Right cardiac atrium (tissue), 5 donors: ENCODE results near the gene CGNL1. TPM values are rescaled to one million over a fixed set of nuclear protein-coding genes. Genes with fewer than 3 reads are reported as not detected.

Source experiments
- ATAC-seq, 2 donors: fragments of 200-7000 bp; cut with Tn5 transposase; one replicate each; pipeline versions ENCODE4 v1.8.0 to v1.9.1; 2020; ENCODE audit warnings: moderate library complexity in 2 of 2, mild to moderate bottlenecking in 1 of 2
- DNase-seq, 3 donors: peaks; one replicate each; pipeline ENCODE4 v3.0.0-alpha.2; 2020
- H3K27ac ChIP-seq: one replicate; pipeline ENCODE4 v1.5.1; 2013; ENCODE audit warnings: mild to moderate bottlenecking, low read length, control low read depth, moderate library complexity
- H3K27me3 ChIP-seq: one replicate; pipeline ENCODE4 v1.6.1; 2013; ENCODE audit not compliant: control insufficient read depth, insufficient read depth
- H3K4me1 ChIP-seq: one replicate; pipeline ENCODE4 v1.6.1; 2013; ENCODE audit warnings: low read length; ENCODE audit not compliant: control insufficient read depth, insufficient read depth
- H3K4me3 ChIP-seq: one replicate; pipeline ENCODE4 v1.5.1; 2013; ENCODE audit warnings: low read length, control low read depth
- H3K9me3 ChIP-seq: one replicate; pipeline ENCODE4 v1.6.1; 2013; ENCODE audit warnings: low read length; ENCODE audit not compliant: control insufficient read depth
- WGBS: extraction: QIAGEN DNeasy Blood & Tissue Kit; methylation state at CpG from one replicate; pipeline ENCODE4 v1.1.7; 2013; 5-methylcytosine and 5-hydroxymethylcytosine counted together
- intact Hi-C, 4 donors: fragments of 100-400 bp; cut with DNase I; formaldehyde crosslinking; loops; one replicate each; pipeline versions ENCODE4 v1.11.0 to v1.14.0; 2022 to 2023
- polyA plus RNA-seq: library from polyadenylated mRNA; stranded (reverse); fragments of 200-250 nt; gene quantifications from one replicate; pipeline ENCODE4 v1.2.3, GENCODE V29; 2013
- total RNA-seq, 4 donors: library from RNA; stranded (reverse); fragmentation: NEBNext Ultra II Directional; extraction: Animal tissue kit (Norgen Biotek cat#: 25700); gene quantifications; one replicate each; pipeline ENCODE4 v1.2.1, GENCODE V29; 2021
- donor health status: healthy with polysubstance abuse.
- donor health status: DM: no; HTN: yes; CAD: no.
- donor health status: DM: no; HTN: no; CAD: no.
- donor health status: DM: no; HTN: yes; CAD: no; lungs with severe emphysema.
- donor health status: DM: yes; HTN: yes; CAD: no.

The CGNL1 gene
- total and polyA plus RNA-seq, 5 donors, result 12.7 to 59.9 (median 49.3) TPM

DNA sequence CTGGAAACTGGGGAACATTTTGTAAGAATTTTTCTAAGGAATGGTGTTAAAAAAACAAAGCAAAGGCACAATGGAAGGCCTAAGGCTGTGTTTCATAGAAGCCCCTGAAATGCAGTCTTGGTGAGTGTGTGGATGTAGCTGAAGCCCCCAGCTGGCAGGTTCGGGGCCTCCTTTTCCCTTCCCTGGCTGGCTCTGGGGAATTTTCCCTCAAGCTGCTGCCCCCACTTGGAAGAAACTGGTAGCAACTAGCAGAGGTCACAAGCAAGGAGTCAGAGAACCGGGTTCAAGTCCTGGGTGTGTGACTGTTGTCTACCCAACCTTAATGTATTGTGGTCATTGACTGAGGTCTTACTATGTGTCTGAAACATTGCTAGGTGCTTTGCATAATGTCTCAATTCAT is 130.1 kb downstream of the CGNL1 start:
- Histone ChIP-seq H3K27me3 (no peaks in the 10 kb centered on the region), H3K4me1 (peaks cover 3% of the 10 kb centered on the region), H3K4me3 (no peak overlapping the region), H3K9me3 (no peaks in the 10 kb centered on the region), H3K27ac (peak overlapping the region; percentile 80)
- DNase-seq (peak in 1 of 3 donors; percentile 44), ATAC-seq (no peak)
- intact Hi-C loops, result no loop called here
- 77% methylated on average over 2 of the region's 2 CpGs for WGBS

DNA sequence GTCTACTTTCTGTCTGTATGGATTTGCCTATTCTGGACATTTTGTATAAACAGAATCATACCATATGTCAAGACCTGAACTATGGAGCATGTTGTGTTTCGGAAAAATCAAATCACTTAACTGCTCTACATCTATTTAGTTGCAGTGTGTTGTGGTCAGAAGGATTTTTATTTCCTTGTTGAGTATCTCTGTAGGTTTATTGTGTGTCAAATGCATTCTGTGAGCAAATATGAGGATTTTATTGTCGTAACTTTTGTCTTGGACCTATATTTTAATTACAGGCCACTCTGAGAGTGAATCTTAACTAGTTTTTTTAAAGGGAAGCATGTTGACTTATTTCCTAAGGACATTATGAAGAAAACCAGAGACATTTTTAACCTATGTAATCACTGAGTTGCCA is 130.8 kb downstream of the CGNL1 start:
- Histone ChIP-seq H3K27me3 (no peaks in the 10 kb centered on the region), H3K9me3 (no peaks in the 10 kb centered on the region), H3K27ac (no peak overlapping the region), H3K4me3 (no peak overlapping the region), H3K4me1 (peaks cover 3% of the 10 kb centered on the region)
- intact Hi-C loops, result no loop called here
- DNase-seq, result no peak
- 98% methylated on average over 2 of the region's 2 CpGs for WGBS
- ATAC-seq, result no peak

DNA sequence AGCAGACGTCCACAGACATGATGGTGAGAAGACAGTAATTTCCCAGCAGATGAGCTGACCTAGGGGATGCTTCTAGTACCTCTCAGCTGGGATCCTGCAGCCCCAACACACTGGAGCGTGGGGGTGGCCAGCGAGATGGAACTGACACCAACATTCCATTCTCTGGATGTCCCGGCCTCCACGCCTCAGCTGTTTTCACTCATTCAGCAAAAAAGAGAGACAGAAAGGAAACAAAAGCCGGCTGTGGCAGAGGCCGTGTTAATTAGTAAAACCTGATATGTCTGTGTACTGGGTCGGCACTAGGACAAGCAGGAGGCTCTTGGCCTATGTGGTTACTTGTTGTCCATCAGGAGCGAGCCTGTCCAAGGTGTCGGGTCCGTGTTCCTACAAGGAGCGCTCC is 132.8 kb downstream of the CGNL1 start:
- Histone ChIP-seq H3K27ac (no peak overlapping the region), H3K4me1 (peaks cover 3% of the 10 kb centered on the region), H3K4me3 (no peak overlapping the region), H3K27me3 (no peaks in the 10 kb centered on the region), H3K9me3 (no peaks in the 10 kb centered on the region)
- DNase-seq (peak in 2 of 3 donors; percentile 55 to 68), ATAC-seq (no peak)
- intact Hi-C loops, result no loop called here
- 69% methylated on average over 12 of the region's 12 CpGs for WGBS

DNA sequence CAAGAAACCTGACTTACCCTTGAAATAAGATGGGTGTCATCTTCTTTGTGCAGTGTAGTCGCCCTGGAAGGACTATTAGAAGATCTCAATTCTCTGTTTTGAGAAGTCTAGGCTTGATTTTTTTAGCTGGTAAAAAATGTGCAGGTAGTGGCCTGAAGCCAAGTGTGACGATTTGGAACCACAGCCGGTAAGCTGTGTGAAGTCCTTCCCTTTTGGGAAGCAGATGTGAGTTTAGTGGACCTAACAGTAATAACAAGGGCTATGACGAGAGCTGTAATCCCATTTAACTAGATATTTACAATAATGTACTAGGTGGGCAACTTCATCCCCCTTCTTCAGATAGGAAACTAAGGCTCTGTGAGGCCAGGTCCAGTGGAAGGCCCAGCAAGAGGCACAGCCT is 133.7 kb downstream of the CGNL1 start:
- peaks cover 3% of the 10 kb centered on the region for H3K4me1 ChIP-seq
- H3K4me3 ChIP-seq, result no peak overlapping the region
- intact Hi-C loops, result no loop called here
- H3K27me3 ChIP-seq, result no peaks in the 10 kb centered on the region
- DNase-seq (no peak), ATAC-seq (no peak)
- H3K27ac ChIP-seq, result peak overlapping the region; percentile 36
- WGBS, result 55% methylated on average over 4 of the region's 4 CpGs
- H3K9me3 ChIP-seq, result no peaks in the 10 kb centered on the region

DNA sequence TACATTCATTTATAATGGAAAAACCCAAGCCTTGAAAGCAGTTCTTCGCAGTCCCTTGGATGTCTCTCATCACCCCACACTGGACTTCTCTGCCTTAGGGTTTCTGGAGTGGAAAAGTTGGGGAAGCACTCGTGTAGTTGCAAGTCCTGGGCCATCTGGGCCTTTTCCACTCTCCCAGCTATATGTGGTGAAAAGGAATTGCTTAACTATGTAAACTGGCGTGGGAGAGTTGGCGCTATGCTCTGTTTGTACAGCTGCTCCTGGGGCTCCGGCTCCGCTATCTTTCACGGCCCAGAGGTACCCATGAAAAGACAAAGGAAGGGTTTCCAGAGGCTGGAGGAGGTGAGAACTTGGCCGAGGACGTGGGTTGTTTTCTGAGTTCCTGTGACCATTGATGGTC is 134.3 kb downstream of the CGNL1 start:
- ATAC-seq, result peak; percentile 81 to 85
- no peaks in the 10 kb centered on the region for H3K27me3 ChIP-seq
- peaks cover 3% of the 10 kb centered on the region for H3K4me1 ChIP-seq
- H3K4me3 ChIP-seq, result no peak overlapping the region
- intact Hi-C loops, result no loop called here
- no peaks in the 10 kb centered on the region for H3K9me3 ChIP-seq
- peak; percentile 83 to 91 (median 86) for DNase-seq
- 55% methylated on average over 9 of the region's 9 CpGs for WGBS
- no peak overlapping the region for H3K27ac ChIP-seq

DNA sequence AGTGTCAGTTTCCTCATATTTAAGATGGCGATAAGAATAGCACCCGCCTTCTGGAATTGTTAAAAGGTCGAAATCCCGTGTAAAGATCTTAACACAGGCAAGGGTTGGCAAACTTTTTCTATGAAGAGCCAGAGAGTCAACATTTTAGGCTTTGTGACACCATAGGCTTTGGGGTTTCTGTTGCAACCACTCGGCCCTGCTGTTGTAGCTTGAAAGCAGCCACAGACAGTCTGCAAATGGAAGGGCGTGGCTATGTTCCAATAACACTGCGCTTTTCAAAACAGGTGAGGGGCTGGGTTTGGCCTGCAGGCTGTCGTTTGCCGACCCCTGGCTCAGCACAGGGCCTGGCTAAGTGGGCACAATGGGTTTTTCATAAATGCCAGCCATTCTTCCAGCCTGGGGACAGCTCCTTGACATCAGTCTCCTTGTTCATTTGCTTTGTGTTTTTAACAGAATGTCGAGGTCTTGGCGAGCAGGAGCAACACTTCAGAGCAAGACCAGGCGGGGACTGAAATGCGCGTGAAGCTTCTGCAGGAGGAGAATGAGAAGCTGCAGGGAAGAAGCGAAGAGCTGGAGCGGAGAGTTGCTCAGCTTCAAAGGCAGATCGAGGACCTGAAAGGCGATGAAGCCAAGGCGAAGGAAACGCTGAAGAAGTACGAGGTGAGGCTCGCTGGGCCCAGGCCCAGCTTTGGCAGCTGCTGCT is 140.2 kb downstream of the CGNL1 start:
- Histone ChIP-seq H3K4me3 (no peak overlapping the region), H3K27me3 (no peaks in the 10 kb centered on the region), H3K9me3 (no peaks in the 10 kb centered on the region), H3K27ac (no peak overlapping the region), H3K4me1 (no peaks in the 10 kb centered on the region)
- 81% methylated on average over 22 of the region's 22 CpGs for WGBS
- no peak for DNase-seq
- intact Hi-C loops, result no loop called here
- ATAC-seq, result peak in 1 of 2 donors; percentile 37

DNA sequence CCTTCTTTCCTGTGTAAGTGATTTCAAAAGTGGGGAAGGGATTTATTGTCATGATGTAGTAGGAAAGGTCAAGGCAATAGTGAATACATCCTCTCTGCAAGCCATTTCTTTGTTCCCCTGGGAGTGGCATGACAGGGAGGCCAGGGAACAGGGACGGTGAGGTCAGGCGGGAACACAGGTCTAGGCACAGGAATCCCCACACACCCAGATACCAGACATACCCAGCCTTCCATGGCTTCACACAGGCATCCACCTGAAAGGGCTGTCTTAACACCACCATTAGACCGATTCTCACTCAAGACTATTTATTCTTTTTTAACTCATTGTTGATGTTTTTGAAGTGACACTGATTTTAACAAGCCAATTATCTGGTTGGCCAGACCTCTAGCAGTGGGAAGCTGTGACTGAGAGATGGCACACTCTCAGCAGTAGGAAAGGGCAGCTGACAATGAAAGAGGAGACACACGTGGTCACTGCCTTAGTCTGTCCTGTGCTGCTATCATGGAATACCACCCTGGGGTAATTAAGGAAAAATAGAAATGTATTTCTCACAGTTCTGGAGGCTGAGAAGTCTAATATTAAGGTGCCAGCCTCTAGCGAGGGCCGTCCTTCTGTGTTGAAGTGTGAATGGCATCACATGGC is 140.8 kb downstream of the CGNL1 start:
- WGBS, result 67% methylated on average over 6 of the region's 6 CpGs
- Histone ChIP-seq H3K27ac (no peak overlapping the region), H3K27me3 (no peaks in the 10 kb centered on the region), H3K4me1 (no peaks in the 10 kb centered on the region), H3K4me3 (no peak overlapping the region), H3K9me3 (no peaks in the 10 kb centered on the region)
- DNase-seq (no peak), ATAC-seq (peak; percentile 17 to 59)
- intact Hi-C loops, result no loop called here

DNA sequence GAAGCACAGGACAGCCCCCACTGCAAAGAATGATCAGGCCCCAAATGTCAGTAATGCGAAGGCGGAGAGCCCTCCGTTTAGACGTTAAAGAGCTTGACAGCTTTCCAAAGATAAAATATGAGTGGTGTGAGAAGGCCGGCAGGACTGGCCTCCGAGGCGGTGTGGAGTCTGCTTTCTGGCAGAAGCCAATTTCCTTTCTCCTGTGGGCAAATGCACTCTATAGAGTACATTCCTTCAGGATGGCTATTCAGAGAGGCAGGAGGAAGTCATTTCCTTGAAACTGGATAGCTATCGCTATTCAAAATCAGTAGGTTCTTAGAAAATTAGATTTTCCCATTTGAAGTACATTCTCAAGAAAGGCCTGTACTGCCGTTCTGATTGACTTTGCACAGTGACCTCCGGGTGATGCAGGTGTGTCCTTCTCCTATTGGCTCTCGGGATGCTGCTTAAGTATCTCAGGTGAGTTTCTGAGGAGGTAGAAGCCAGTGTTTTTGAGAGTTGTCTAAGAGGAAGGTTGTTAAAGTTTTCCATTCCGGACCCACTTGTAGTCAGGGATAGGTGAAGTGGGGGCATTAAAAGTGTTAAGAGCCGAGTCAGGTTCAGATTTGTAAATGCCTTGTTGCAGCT is 142.6 kb downstream of the CGNL1 start:
- Histone ChIP-seq H3K27ac (no peak overlapping the region), H3K27me3 (no peaks in the 10 kb centered on the region), H3K4me1 (no peaks in the 10 kb centered on the region), H3K9me3 (no peaks in the 10 kb centered on the region), H3K4me3 (no peak overlapping the region)
- 56% methylated on average over 13 of the region's 13 CpGs for WGBS
- no peak for DNase-seq
- intact Hi-C loops, result no loop called here
- no peak for ATAC-seq

DNA sequence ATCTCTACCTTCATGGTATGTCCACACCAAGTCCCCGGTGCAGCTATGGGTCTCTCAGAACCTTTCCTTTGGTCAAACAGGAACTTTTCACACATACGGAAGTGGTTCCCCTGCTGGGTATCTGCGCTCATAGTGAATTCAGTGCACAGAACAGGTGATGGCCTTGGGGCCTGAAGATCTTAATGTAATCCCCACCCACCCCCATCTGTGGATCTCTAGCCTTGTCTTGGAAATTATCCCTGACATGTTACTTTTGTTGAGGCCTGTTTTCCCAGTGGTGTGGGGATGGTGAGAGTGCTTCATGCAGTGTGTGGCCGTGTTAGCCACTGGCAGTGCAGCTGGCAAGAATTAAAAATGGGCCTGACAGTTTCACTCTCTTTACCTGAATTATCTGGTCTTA is 143.5 kb downstream of the CGNL1 start:
- Histone ChIP-seq H3K9me3 (no peaks in the 10 kb centered on the region), H3K27me3 (no peaks in the 10 kb centered on the region), H3K4me3 (no peak overlapping the region), H3K4me1 (no peaks in the 10 kb centered on the region), H3K27ac (no peak overlapping the region)
- 95% methylated on average over 4 of the region's 4 CpGs for WGBS
- intact Hi-C loops, result loop anchor here in 1 of 4 donors (10.0 kb wide), 1 partner anchor 375 kb away; no protein-coding TSS in a partner anchor
- ATAC-seq (no peak), DNase-seq (no peak)

DNA sequence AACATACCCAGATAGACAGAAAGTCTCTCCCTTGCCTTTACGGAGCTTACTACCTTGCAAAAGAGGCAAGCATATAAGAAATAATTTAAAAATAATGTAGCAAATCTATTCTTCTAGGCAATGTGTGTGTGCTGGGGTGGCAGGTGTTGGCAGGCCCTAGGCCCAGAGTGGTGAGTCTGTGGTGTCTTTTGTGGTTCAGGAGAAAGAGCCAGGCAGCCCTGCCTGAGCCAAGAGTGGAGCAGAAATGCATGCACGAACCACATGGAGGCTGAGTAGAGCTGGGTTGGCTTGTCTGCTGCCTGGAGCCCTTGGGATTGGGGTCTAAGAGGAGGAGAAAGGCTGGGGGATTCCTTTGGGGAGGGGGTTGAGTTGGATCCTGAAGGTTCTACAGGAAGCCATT is 145.2 kb downstream of the CGNL1 start:
- Histone ChIP-seq H3K9me3 (no peaks in the 10 kb centered on the region), H3K4me3 (no peak overlapping the region), H3K27ac (no peak overlapping the region), H3K27me3 (no peaks in the 10 kb centered on the region), H3K4me1 (no peaks in the 10 kb centered on the region)
- DNase-seq (no peak), ATAC-seq (no peak)
- 73% methylated on average over 2 of the region's 2 CpGs for WGBS
- intact Hi-C loops, result loop anchor here in 1 of 4 donors (10.0 kb wide), 1 partner anchor 377 kb away; no protein-coding TSS in a partner anchor

DNA sequence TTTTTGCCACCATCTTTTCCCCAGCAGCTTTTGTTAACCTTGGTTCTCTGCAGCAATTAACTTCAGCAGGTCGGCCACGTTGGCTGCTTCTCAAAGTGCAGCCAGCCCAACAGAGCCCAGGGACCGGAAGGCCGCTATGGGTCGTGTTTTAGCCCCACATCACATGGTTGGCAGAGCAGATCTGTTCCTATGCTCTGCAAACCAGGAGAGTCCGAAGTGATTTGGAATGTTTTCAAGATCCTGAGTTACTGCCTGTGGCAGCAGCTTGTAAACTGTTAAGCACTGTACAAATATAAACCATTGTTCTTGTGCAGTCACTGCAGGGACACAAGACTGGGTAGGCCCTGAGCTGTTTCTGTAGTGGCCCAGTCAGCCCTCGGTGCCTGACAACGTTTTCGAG is 145.8 kb downstream of the CGNL1 start:
- no peak overlapping the region for H3K27ac ChIP-seq
- H3K4me1 ChIP-seq, result no peaks in the 10 kb centered on the region
- H3K4me3 ChIP-seq, result no peak overlapping the region
- WGBS, result 69% methylated on average over 9 of the region's 9 CpGs
- H3K9me3 ChIP-seq, result no peaks in the 10 kb centered on the region
- intact Hi-C loops, result loop anchor here in 1 of 4 donors (10.0 kb wide), 1 partner anchor 377 kb away; no protein-coding TSS in a partner anchor
- ATAC-seq, result peak in 1 of 2 donors; percentile 38
- no peaks in the 10 kb centered on the region for H3K27me3 ChIP-seq
- no peak for DNase-seq
